HepG2 (cell line): ENCODE results near the gene GSTA1. TPM values are rescaled to one million over a fixed set of nuclear protein-coding genes. Genes with fewer than 3 reads are reported as not detected.

Source experiments
- BRD4 ChIP-seq: sonication (generic); formaldehyde crosslinking; IDR thresholded peaks from 2 replicates; pipeline ENCODE4 v1.4.0; 2020; ENCODE audit warnings: missing genetic modification reagents
- ESRRA ChIP-seq: sonication (generic); formaldehyde crosslinking; IDR thresholded peaks from 2 replicates; pipeline ENCODE4 v1.5.1; 2020; ENCODE audit warnings: mild to moderate bottlenecking, low read depth, missing genetic modification reagents
- FOXA3 ChIP-seq: IDR thresholded peaks from 2 replicates; pipeline ENCODE4 v1.6.1; 2016; ENCODE audit warnings: missing genetic modification reagents, missing compliant biosample characterization
- FOXO1 ChIP-seq: sonication (generic); formaldehyde crosslinking; IDR thresholded peaks from 2 replicates; pipeline ENCODE4 v1.4.0; 2020; ENCODE audit warnings: missing genetic modification reagents
- PHF5A ChIP-seq: IDR thresholded peaks from one replicate; pipeline ENCODE4 v1.6.1; 2018; ENCODE audit warnings: low read depth, missing genetic modification reagents; ENCODE audit not compliant: unreplicated experiment
- POLR2A ChIP-seq, 2 experiments: IDR thresholded peaks; 2 replicates each; pipeline ENCODE4 v1.6.1; 2011; ENCODE audit warnings: low read depth in 2 of 2, low read length in 2 of 2, mild to moderate bottlenecking in 1 of 2, moderate library complexity in 1 of 2; ENCODE audit not compliant: insufficient read depth in 1 of 2
- RFX5 ChIP-seq: IDR thresholded peaks from 2 replicates; pipeline ENCODE4 v1.6.1; 2011; ENCODE audit warnings: low read depth, low read length, improper control_type of control experiment
- ZNF333 ChIP-seq: sonication (generic); formaldehyde crosslinking; IDR thresholded peaks from 2 replicates; pipeline ENCODE4 v1.4.0; 2020; ENCODE audit warnings: mild to moderate bottlenecking, missing genetic modification reagents, borderline replicate concordance
- ZNF441 ChIP-seq: sonication (generic); formaldehyde crosslinking; IDR thresholded peaks from 2 replicates; pipeline ENCODE4 v1.7.0; 2021; ENCODE audit warnings: missing genetic modification reagents, borderline replicate concordance
- ZNF563 ChIP-seq: sonication (generic); formaldehyde crosslinking; IDR thresholded peaks from 2 replicates; pipeline ENCODE4 v1.8.0; 2022; ENCODE audit warnings: mild to moderate bottlenecking, moderate library complexity, missing genetic modification reagents
- ZNF614 ChIP-seq: IDR thresholded peaks from 2 replicates; pipeline ENCODE4 v1.6.1; 2018; ENCODE audit warnings: missing biosample characterization, missing genetic modification reagents, inconsistent platforms, borderline replicate concordance
- polyA plus RNA-seq, 8 experiments: library from polyadenylated mRNA; depleted of rRNA in 3 of 8; stranded (reverse) in 7 of 8; unstranded in 1 of 8; fragments of >200 nt; fragmentation: Illumina TruSeq in 4 of 8; extraction: Trizol in 4 of 8; gene quantifications; 2 replicates each; pipeline versions ENCODE4 v1.2.1 to v1.2.3, GENCODE V29; 2011 to 2016; ENCODE audit warnings: low read depth in 4 of 8, missing spikeins in 1 of 8, mixed read lengths in 1 of 8; ENCODE audit not compliant: insufficient read depth in 1 of 8
- total RNA-seq, 5 experiments: library from RNA; depleted of rRNA; stranded (reverse); fragments of >200 nt; fragmentation: Illumina TruSeq; extraction: Trizol; gene quantifications; 2 replicates each; pipeline ENCODE4 v1.2.3, GENCODE V29; 2016; ENCODE audit warnings: low read depth in 1 of 5
- TF ChIP-seq, protein P1 (sequence below), 2 experiments: IDR thresholded peaks; 2 replicates each; pipeline ENCODE4 v1.6.1; 2011 to 2012; ENCODE audit warnings: low read length in 2 of 2, borderline replicate concordance in 1 of 2, low read depth in 1 of 2, mild to moderate bottlenecking in 1 of 2, moderate library complexity in 1 of 2
- TF ChIP-seq, protein P2 (sequence below): IDR thresholded peaks from 2 replicates; pipeline ENCODE4 v1.6.1; 2016; ENCODE audit warnings: missing compliant biosample characterization, missing genetic modification reagents, borderline replicate concordance
- TF ChIP-seq, protein P3 (sequence below): sonication (generic); formaldehyde crosslinking; IDR thresholded peaks from 2 replicates; pipeline ENCODE4 v1.4.0; 2020; ENCODE audit warnings: missing genetic modification reagents; ENCODE audit errors: not compliant biosample characterization
- TF ChIP-seq, protein P4 (sequence below): sonication (generic); formaldehyde crosslinking; IDR thresholded peaks from 2 replicates; pipeline ENCODE4 v1.4.0; 2020; ENCODE audit warnings: missing genetic modification reagents, borderline replicate concordance

GSTA1 gene
- total and polyA plus RNA-seq, 2 of the 13 experiments (the other 11 are each of a cell fraction or from before 2014, with no cell fraction given): 6.2 to 282 TPM

DNA sequence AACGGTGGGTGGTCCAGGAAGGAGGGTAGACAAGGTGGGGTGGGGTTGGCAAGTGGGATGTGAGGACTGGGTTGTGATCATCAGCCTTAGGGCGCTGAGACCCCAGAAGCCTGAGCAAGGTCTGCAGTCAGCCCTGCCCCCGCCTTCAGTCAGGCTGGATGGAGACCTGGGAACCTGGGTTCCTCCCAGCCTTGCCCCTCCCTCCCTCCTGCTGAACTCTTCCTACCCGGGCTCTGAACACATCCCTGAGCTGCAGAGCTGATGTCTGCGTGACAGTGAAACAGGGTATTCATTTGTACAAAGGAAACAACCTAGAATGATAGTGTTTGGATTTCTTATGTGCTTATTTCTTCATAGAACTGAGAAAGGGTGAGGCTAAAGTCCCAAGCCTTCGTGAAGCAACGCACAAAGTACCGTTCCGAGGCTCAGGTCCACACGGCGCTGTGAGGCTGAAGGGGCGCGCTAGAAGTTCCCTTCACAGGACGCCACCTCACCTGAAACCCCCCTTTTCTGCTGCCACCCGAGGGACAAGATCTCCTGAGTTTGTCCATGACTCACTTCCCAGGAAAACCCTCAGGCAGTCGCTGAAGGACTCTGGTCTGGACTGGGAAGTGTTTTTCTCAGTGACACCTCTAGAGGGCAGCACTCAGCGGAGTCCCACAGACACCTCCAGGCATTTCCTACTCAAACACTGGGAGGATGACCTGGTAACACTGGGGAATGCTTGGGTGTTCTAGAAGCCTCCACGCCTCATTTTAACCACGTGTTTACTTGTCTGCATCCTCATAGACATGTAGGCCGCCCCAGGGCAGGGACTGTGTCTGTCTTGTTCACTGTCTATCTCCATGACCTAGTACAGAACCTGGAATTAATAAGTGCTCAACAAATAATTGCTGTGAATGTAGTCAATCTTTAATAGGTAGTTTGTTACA is 35.8 kb upstream of the GSTA1 start (continued):
- TF ChIP-seq ZNF333: no peak
- TF ChIP-seq ZNF614 (CRISPR knock-in tag): peak; percentile 21; the same call in 1 of the 2 replicates
- TF ChIP-seq, protein P1, sequence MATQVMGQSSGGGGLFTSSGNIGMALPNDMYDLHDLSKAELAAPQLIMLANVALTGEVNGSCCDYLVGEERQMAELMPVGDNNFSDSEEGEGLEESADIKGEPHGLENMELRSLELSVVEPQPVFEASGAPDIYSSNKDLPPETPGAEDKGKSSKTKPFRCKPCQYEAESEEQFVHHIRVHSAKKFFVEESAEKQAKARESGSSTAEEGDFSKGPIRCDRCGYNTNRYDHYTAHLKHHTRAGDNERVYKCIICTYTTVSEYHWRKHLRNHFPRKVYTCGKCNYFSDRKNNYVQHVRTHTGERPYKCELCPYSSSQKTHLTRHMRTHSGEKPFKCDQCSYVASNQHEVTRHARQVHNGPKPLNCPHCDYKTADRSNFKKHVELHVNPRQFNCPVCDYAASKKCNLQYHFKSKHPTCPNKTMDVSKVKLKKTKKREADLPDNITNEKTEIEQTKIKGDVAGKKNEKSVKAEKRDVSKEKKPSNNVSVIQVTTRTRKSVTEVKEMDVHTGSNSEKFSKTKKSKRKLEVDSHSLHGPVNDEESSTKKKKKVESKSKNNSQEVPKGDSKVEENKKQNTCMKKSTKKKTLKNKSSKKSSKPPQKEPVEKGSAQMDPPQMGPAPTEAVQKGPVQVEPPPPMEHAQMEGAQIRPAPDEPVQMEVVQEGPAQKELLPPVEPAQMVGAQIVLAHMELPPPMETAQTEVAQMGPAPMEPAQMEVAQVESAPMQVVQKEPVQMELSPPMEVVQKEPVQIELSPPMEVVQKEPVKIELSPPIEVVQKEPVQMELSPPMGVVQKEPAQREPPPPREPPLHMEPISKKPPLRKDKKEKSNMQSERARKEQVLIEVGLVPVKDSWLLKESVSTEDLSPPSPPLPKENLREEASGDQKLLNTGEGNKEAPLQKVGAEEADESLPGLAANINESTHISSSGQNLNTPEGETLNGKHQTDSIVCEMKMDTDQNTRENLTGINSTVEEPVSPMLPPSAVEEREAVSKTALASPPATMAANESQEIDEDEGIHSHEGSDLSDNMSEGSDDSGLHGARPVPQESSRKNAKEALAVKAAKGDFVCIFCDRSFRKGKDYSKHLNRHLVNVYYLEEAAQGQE (IDR thresholded peaks at IDR 0.05; ENCODE audit: borderline replicate concordance in 1 of 2, low read depth in 1 of 2, low read length in 2 of 2): no peak
- TF ChIP-seq POLR2A (IDR thresholded peaks at IDR 0.05; ENCODE audit: insufficient read depth in 1 of 2, low read depth in 2 of 2, low read length in 2 of 2): no peak
- TF ChIP-seq PHF5A (CRISPR knock-in tag): no peak
- peak; percentile 20; the same call in 1 of the 2 replicates for TF ChIP-seq FOXO1 (CRISPR knock-in tag)
- no peak for TF ChIP-seq ZNF441 (CRISPR knock-in tag)
- TF ChIP-seq ESRRA (CRISPR knock-in tag): no peak
- no peak for TF ChIP-seq BRD4 (CRISPR knock-in tag)
- TF ChIP-seq ZNF563 (CRISPR knock-in tag): no peak
- TF ChIP-seq FOXA3 (CRISPR knock-in tag): peak; percentile 38
- TF ChIP-seq, protein P2, sequence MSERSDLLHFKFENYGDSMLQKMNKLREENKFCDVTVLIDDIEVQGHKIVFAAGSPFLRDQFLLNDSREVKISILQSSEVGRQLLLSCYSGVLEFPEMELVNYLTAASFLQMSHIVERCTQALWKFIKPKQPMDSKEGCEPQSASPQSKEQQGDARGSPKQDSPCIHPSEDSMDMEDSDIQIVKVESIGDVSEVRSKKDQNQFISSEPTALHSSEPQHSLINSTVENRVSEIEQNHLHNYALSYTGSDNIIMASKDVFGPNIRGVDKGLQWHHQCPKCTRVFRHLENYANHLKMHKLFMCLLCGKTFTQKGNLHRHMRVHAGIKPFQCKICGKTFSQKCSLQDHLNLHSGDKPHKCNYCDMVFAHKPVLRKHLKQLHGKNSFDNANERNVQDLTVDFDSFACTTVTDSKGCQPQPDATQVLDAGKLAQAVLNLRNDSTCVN (CRISPR knock-in tag): 0 out of 2 replicates have a peak, but pooled peaks have one; percentile 60
- TF ChIP-seq, protein P3, sequence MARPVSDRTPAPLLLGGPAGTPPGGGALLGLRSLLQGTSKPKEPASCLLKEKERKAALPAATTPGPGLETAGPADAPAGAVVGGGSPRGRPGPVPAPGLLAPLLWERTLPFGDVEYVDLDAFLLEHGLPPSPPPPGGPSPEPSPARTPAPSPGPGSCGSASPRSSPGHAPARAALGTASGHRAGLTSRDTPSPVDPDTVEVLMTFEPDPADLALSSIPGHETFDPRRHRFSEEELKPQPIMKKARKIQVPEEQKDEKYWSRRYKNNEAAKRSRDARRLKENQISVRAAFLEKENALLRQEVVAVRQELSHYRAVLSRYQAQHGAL: no peak
- TF ChIP-seq RFX5: no peak
- TF ChIP-seq, protein P4, sequence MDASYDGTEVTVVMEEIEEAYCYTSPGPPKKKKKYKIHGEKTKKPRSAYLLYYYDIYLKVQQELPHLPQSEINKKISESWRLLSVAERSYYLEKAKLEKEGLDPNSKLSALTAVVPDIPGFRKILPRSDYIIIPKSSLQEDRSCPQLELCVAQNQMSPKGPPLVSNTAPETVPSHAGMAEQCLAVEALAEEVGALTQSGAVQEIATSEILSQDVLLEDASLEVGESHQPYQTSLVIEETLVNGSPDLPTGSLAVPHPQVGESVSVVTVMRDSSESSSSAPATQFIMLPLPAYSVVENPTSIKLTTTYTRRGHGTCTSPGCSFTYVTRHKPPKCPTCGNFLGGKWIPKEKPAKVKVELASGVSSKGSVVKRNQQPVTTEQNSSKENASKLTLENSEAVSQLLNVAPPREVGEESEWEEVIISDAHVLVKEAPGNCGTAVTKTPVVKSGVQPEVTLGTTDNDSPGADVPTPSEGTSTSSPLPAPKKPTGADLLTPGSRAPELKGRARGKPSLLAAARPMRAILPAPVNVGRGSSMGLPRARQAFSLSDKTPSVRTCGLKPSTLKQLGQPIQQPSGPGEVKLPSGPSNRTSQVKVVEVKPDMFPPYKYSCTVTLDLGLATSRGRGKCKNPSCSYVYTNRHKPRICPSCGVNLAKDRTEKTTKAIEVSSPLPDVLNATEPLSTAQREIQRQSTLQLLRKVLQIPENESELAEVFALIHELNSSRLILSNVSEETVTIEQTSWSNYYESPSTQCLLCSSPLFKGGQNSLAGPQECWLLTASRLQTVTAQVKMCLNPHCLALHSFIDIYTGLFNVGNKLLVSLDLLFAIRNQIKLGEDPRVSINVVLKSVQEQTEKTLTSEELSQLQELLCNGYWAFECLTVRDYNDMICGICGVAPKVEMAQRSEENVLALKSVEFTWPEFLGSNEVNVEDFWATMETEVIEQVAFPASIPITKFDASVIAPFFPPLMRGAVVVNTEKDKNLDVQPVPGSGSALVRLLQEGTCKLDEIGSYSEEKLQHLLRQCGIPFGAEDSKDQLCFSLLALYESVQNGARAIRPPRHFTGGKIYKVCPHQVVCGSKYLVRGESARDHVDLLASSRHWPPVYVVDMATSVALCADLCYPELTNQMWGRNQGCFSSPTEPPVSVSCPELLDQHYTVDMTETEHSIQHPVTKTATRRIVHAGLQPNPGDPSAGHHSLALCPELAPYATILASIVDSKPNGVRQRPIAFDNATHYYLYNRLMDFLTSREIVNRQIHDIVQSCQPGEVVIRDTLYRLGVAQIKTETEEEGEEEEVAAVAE (CRISPR knock-in tag): 0 out of 2 replicates have a peak, but pooled peaks have one; percentile 56
